HEK293T (cell line): ENCODE results near the gene TSEN2.

Experiments
- CTCF ChIA-PET: fragments of 350-600 bp; formaldehyde crosslinking; extraction: SDS; loops from one replicate; lab custom pipeline; 2021; ENCODE audit warnings: antibody characterized with exemption, inconsistent platforms; lab: Yijun Ruan, JAX
- POLR2A ChIA-PET: fragments of 350-600 bp; formaldehyde crosslinking; extraction: SDS; loops from one replicate; lab custom pipeline; 2020; ENCODE audit warnings: antibody characterized with exemption, inconsistent platforms; lab: Yijun Ruan, JAX
- DNase-seq: peaks from one replicate; pipeline ENCODE4 v3.0.0; 2012; ENCODE audit warnings: mixed read lengths; ENCODE audit errors: extremely low spot score
- ARNT ChIP-seq: fragments of 450-650 bp; IDR thresholded peaks from 2 replicates; pipeline ENCODE4 v1.6.1; 2017; ENCODE audit warnings: mild to moderate bottlenecking
- BHLHE40 ChIP-seq: fragments of 450-650 bp; IDR thresholded peaks from 2 replicates; pipeline ENCODE4 v1.6.1; 2016; ENCODE audit warnings: mild to moderate bottlenecking, moderate library complexity, borderline replicate concordance
- CTBP1 ChIP-seq: fragments of 450-650 bp; IDR thresholded peaks from 2 replicates; pipeline ENCODE4 v1.6.1; 2016; ENCODE audit warnings: borderline replicate concordance
- ELF4 ChIP-seq: fragments of 450-650 bp; IDR thresholded peaks from 2 replicates; pipeline ENCODE4 v1.6.1; 2017; ENCODE audit warnings: antibody characterized with exemption
- FOXA1 ChIP-seq: fragments of 450-650 bp; IDR thresholded peaks from 2 replicates; pipeline ENCODE4 v1.6.1; 2016; ENCODE audit warnings: mild to moderate bottlenecking
- FOXK2 ChIP-seq: fragments of 450-650 bp; IDR thresholded peaks from 2 replicates; pipeline ENCODE4 v1.6.1; 2016; ENCODE audit warnings: mild to moderate bottlenecking
- FOXM1 ChIP-seq: fragments of 450-650 bp; IDR thresholded peaks from 2 replicates; pipeline ENCODE4 v1.6.1; 2017; ENCODE audit warnings: mild to moderate bottlenecking, borderline replicate concordance
- HDGF ChIP-seq: fragments of 450-650 bp; IDR thresholded peaks from 2 replicates; pipeline ENCODE4 v1.6.1; 2017; ENCODE audit warnings: antibody characterized with exemption, borderline replicate concordance
- L3MBTL2 ChIP-seq: fragments of 450-650 bp; conservative IDR thresholded peaks from 2 replicates; pipeline ENCODE4 v1.6.1; 2016; ENCODE audit warnings: mild to moderate bottlenecking
- LEF1 ChIP-seq: fragments of 450-650 bp; IDR thresholded peaks from 2 replicates; pipeline ENCODE4 v1.6.1; 2017; ENCODE audit warnings: mild to moderate bottlenecking, borderline replicate concordance
- NFRKB ChIP-seq: fragments of 450-650 bp; IDR thresholded peaks from 2 replicates; pipeline ENCODE4 v1.6.1; 2016; ENCODE audit warnings: mild to moderate bottlenecking, moderate library complexity
- SP1 ChIP-seq: fragments of 450-650 bp; IDR thresholded peaks from 2 replicates; pipeline ENCODE4 v1.6.1; 2017
- SUZ12 ChIP-seq: fragments of 450-650 bp; IDR thresholded peaks from 2 replicates; pipeline ENCODE4 v1.6.1; 2016; ENCODE audit warnings: mild to moderate bottlenecking
- TARDBP ChIP-seq: fragments of 450-650 bp; IDR thresholded peaks from 2 replicates; pipeline ENCODE4 v1.6.1; 2016
- ZNF384 ChIP-seq: fragments of 450-650 bp; IDR thresholded peaks from 2 replicates; pipeline ENCODE4 v1.6.1; 2016
- TF ChIP-seq, protein P1 (sequence below): fragments of 450-650 bp; IDR thresholded peaks from 2 replicates; pipeline ENCODE4 v1.6.1; 2016

The TSEN2 gene

DNA sequence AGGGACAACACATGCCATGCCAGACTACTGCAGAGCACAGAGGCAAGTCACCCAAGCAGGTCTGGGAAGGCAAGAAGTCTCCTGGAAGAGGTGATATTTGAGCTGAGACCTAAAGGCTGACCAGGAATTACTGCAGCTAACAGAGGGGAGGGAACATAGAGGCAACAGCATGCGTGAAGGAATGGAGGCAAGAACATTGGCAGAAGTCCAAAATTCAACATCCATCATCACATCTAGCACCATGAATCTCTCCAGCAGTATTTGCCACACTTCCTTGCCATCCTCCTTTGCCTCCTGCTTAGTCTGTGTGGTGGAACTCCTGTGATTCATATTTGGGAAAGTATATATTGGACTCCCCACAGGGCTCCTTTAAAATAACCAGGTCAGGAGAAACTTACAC, 870 bp upstream of the TSEN2 start:
- no peak for TF ChIP-seq LEF1
- no peak for TF ChIP-seq ARNT
- TF ChIP-seq L3MBTL2: no peak
- no peak for TF ChIP-seq HDGF
- TF ChIP-seq NFRKB: no peak
- no peak for TF ChIP-seq FOXA1
- TF ChIP-seq, protein P1, sequence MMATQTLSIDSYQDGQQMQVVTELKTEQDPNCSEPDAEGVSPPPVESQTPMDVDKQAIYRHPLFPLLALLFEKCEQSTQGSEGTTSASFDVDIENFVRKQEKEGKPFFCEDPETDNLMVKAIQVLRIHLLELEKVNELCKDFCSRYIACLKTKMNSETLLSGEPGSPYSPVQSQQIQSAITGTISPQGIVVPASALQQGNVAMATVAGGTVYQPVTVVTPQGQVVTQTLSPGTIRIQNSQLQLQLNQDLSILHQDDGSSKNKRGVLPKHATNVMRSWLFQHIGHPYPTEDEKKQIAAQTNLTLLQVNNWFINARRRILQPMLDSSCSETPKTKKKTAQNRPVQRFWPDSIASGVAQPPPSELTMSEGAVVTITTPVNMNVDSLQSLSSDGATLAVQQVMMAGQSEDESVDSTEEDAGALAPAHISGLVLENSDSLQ: no peak
- no peak for TF ChIP-seq FOXM1
- TF ChIP-seq ELF4: no peak
- no peak for TF ChIP-seq BHLHE40
- no peak for TF ChIP-seq SUZ12
- TF ChIP-seq TARDBP: no peak
- no peak for TF ChIP-seq CTBP1
- no peak for TF ChIP-seq SP1
- TF ChIP-seq ZNF384: no peak
- TF ChIP-seq FOXK2: no peak
- ChIA-PET POLR2A (interaction anchor here (0.8 to 2.2 kb wide), 7 partner anchors 25 to 348 kb away, joined by 3 to 9 read pairs (median 5); partner anchors contain the start of gene MKRN2), CTCF (interaction anchor here (0.7 to 2.0 kb wide), 4 partner anchors 10 to 348 kb away, joined by 3 to 6 read pairs (median 4); no protein-coding TSS in a partner anchor)
- no peak for DNase-seq

DNA sequence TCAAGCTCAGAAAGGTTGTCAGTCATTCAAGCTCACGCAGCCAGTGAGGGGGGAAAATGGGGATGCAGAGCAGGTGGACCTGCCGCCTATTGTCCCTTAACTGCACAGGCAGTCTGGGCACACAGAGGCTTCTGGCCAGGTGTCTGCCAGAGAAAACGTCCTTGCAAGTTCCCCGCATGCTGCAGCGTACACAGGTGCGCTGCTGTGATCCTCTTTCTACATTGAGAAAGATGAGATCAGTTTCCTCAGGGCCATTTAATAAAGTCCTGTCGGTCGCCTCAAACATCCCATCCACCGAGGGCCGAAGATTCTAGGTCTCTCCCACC, 445 bp upstream of the TSEN2 start:
- POLR2A ChIA-PET: interaction anchor here (0.7 to 2.2 kb wide), 19 partner anchors 8 to 349 kb away, joined by 3 to 13 read pairs (median 4); partner anchors contain the start of gene MKRN2
- DNase-seq: no peak
- CTCF ChIA-PET: interaction anchor here (0.8 to 2.0 kb wide), 3 partner anchors 11 to 348 kb away, joined by 4 to 6 read pairs (median 5); no protein-coding TSS in a partner anchor
- TF ChIP-seq L3MBTL2: no peak; the same call in none of the 2 replicates
- no peak for TF ChIP-seq FOXM1
- TF ChIP-seq ELF4: no peak
- TF ChIP-seq, protein P1: peak; percentile 25; the same call in 1 of the 2 replicates
- no peak for TF ChIP-seq SP1
- no peak for TF ChIP-seq BHLHE40

DNA sequence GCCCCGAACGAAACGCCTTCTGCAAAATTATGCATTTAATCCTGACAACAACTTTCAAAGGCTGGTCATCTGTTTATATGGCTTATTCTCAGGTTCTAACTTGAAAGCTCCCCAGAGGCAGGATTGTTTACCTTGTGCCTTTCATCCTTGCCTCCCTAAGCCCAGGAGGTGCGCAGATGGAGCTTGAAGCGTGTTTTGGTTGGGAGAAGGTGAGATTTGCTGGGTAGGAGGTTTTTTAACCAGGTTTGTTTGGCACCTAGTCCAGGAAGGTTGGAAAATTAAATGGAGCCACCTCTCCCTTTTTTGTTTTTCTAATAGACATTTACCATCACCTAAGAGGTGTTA, 675 bp downstream of the TSEN2 start:
- DNase-seq: no peak
- ChIA-PET CTCF (no interaction called here), POLR2A (interaction anchor here (1.4 to 2.2 kb wide), 4 partner anchors 9 to 332 kb away, joined by 3 to 13 read pairs (median 8); partner anchors contain the start of gene MKRN2)
- TF ChIP-seq NFRKB: no peak
- no peak for TF ChIP-seq FOXK2
- no peak for TF ChIP-seq SUZ12
- TF ChIP-seq, protein P1: no peak
- no peak for TF ChIP-seq L3MBTL2
- no peak for TF ChIP-seq ELF4
- no peak for TF ChIP-seq ARNT
- no peak for TF ChIP-seq LEF1
- no peak for TF ChIP-seq FOXM1
- TF ChIP-seq CTBP1: no peak
- no peak for TF ChIP-seq HDGF

DNA sequence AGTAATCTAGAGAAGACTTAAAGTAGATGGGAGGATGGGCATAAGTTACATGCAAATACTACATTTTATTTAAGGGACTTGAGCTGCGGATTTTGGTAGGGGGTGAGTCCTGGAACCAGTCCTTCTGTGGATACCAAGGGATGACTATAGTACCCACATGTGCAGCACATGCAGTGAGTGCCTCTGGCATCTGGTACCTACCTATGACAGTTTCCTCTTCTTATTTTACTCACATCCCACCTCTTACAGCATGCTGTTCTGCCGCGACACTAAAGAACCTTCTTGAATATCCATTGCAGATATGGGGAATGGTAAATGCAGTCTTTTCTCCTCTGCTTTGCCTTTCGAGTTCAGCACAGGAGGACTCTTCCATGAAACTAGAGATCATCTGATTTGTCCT, 1.7 kb downstream of the TSEN2 start:
- TF ChIP-seq SP1 (no peak), ARNT (no peak)
- no peak for DNase-seq
- POLR2A ChIA-PET: no interaction called here
- CTCF ChIA-PET: interaction anchor here (1.1 kb wide), 1 partner anchor 9 kb away, joined by 5 read pairs; no protein-coding TSS in a partner anchor

DNA sequence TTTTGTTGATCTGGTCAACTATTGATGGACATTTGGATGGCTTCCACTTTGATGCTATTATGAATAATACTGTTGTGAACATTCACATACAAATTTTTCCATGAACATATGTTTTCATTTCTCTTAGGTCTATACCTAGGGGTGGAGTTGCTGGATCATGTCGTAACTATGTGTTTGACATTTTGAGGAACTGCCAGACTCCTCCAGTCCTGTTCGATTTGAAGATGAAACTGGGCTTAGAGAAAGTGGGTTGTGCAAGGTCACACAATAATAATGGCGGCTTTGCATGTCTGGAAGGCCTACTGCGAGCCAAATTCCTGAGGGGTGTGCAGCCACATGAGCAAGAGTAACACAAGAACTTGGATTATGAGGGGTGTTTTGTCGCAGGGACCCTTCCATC, 2.6 kb downstream of the TSEN2 start:
- DNase-seq: no peak
- POLR2A ChIA-PET: no interaction called here
- CTCF ChIA-PET: no interaction called here
- TF ChIP-seq BHLHE40: no peak
- TF ChIP-seq, protein P1: no peak
- TF ChIP-seq FOXA1: no peak
- no peak for TF ChIP-seq ELF4
- no peak for TF ChIP-seq FOXK2
- TF ChIP-seq TARDBP: no peak
- TF ChIP-seq LEF1: no peak
- no peak for TF ChIP-seq NFRKB
- TF ChIP-seq HDGF: no peak
- TF ChIP-seq SP1: no peak
- TF ChIP-seq ZNF384: no peak
- no peak for TF ChIP-seq L3MBTL2
- no peak for TF ChIP-seq FOXM1
- no peak for TF ChIP-seq SUZ12
- TF ChIP-seq ARNT: no peak
- TF ChIP-seq CTBP1: no peak

DNA sequence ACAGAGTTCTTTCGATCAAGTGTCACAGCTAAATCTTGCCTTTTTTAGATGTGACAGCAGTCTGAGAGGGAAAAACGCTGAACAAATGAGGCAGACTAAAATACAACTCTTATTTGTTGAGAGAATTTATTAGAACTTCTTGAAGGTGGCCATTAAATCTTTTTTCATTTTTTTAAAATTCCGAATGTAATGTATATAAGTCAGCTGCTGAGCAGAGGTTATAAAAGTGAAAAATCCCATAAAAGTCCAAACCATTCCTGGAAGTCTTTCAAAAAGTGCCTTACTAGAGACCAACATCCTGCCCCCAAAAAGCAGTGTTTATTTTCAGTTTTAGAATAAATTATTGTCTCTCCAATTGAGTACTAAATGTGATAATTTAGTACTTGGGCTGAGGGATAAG, 3.1 kb downstream of the TSEN2 start:
- CTCF ChIA-PET: no interaction called here
- POLR2A ChIA-PET: no interaction called here
- DNase-seq: no peak
- TF ChIP-seq ELF4 (no peak), CTBP1 (no peak), FOXA1 (no peak), ZNF384 (no peak), TARDBP (no peak), NFRKB (no peak), FOXK2 (no peak), LEF1 (no peak), SUZ12 (no peak), FOXM1 (no peak)
- TF ChIP-seq, protein P1: no peak
